ENCODE data around the gene KLHL30. TPM values are rescaled to one million over a fixed set of nuclear protein-coding genes. Genes with fewer than 3 reads are reported as not detected.
A peak's percentile ranks its signal among the peaks of the same experiment; 100 is the strongest.

The KLHL30 gene
- total and polyA plus RNA-seq, 3 experiments from 2014 or later: not detected

- H3K36me3 Mint-ChIP-seq: no peaks in the 10 kb centered on the region
- Histone ChIP-seq H3K27me3 (ENCODE audit: insufficient read depth, low read length, poor library complexity, severe bottlenecking) (no peaks in the 10 kb centered on the region), H3K36me3 (ENCODE audit: insufficient read depth, low read length) (no peaks in the 10 kb centered on the region), H3K9me3 (ENCODE audit: low read length) (no peaks in the 10 kb centered on the region), H3K4me1 (ENCODE audit: insufficient read depth, low read length) (no peaks in the 10 kb centered on the region), H3K4me3 (ENCODE audit: low read length) (no peak overlapping the region), H3K27ac (ENCODE audit: low read depth, low read length) (no peak overlapping the region)
- no peak overlapping the region for H3K4me3 Mint-ChIP-seq
- no peaks in the 10 kb centered on the region for H3K27me3 Mint-ChIP-seq
- DNase-seq: no peak
- H3K9me3 Mint-ChIP-seq: no peaks in the 10 kb centered on the region
- ChIA-PET POLR2A (no interaction called here), CTCF (no interaction called here)
- H3K27ac Mint-ChIP-seq: no peak overlapping the region
- H3K4me1 Mint-ChIP-seq: peaks cover 0 to 16% (median 0%) of the 10 kb centered on the region in 3 donors
Measured at GRCh38 chr2:238106339-238106697, 32.1 kb upstream of the KLHL30 start.

- CTCF ChIA-PET: no interaction called here
- H3K4me1 ChIP-seq (ENCODE audit: insufficient read depth, low read length): no peaks in the 10 kb centered on the region
- no peak overlapping the region for H3K27ac ChIP-seq (ENCODE audit: low read depth, low read length)
- Mint-ChIP-seq H3K27ac (no peak overlapping the region), H3K4me1 (peaks cover 0 to 16% (median 0%) of the 10 kb centered on the region in 3 donors), H3K36me3 (no peaks in the 10 kb centered on the region), H3K27me3 (no peaks in the 10 kb centered on the region), H3K9me3 (peaks cover 0 to 2% (median 1%) of the 10 kb centered on the region in 5 donors), H3K4me3 (no peak overlapping the region)
- POLR2A ChIA-PET: no interaction called here
- H3K9me3 ChIP-seq (ENCODE audit: low read length): no peaks in the 10 kb centered on the region
- H3K27me3 ChIP-seq (ENCODE audit: insufficient read depth, low read length, poor library complexity, severe bottlenecking): no peaks in the 10 kb centered on the region
- DNase-seq: no peak
- no peaks in the 10 kb centered on the region for H3K36me3 ChIP-seq (ENCODE audit: insufficient read depth, low read length)
- H3K4me3 ChIP-seq (ENCODE audit: low read length): no peak overlapping the region
Measured at GRCh38 chr2:238106698-238107524, 31.6 kb upstream of the KLHL30 start.

- ChIA-PET POLR2A (no interaction called here), CTCF (no interaction called here)
- peaks cover 0 to 4% (median under 1%) of the 10 kb centered on the region in 3 donors for H3K36me3 Mint-ChIP-seq
- H3K27ac Mint-ChIP-seq: no peak overlapping the region
- no peak overlapping the region for H3K27ac ChIP-seq (ENCODE audit: low read depth, low read length)
- H3K9me3 ChIP-seq (ENCODE audit: low read length): peaks cover 1% of the 10 kb centered on the region
- peaks cover 3 to 11% (median 9%) of the 10 kb centered on the region in 5 donors for H3K9me3 Mint-ChIP-seq
- no peaks in the 10 kb centered on the region for H3K27me3 ChIP-seq (ENCODE audit: insufficient read depth, low read length, poor library complexity, severe bottlenecking)
- no peak overlapping the region for H3K4me3 Mint-ChIP-seq
- H3K4me1 ChIP-seq (ENCODE audit: insufficient read depth, low read length): no peaks in the 10 kb centered on the region
- H3K27me3 Mint-ChIP-seq: no peaks in the 10 kb centered on the region
- H3K36me3 ChIP-seq (ENCODE audit: insufficient read depth, low read length): no peaks in the 10 kb centered on the region
- H3K4me1 Mint-ChIP-seq: peaks cover 0 to 16% (median 0%) of the 10 kb centered on the region in 3 donors
- H3K4me3 ChIP-seq (ENCODE audit: low read length): no peak overlapping the region
- DNase-seq: no peak
Measured at GRCh38 chr2:238107525-238108422, 30.7 kb upstream of the KLHL30 start.

DNA sequence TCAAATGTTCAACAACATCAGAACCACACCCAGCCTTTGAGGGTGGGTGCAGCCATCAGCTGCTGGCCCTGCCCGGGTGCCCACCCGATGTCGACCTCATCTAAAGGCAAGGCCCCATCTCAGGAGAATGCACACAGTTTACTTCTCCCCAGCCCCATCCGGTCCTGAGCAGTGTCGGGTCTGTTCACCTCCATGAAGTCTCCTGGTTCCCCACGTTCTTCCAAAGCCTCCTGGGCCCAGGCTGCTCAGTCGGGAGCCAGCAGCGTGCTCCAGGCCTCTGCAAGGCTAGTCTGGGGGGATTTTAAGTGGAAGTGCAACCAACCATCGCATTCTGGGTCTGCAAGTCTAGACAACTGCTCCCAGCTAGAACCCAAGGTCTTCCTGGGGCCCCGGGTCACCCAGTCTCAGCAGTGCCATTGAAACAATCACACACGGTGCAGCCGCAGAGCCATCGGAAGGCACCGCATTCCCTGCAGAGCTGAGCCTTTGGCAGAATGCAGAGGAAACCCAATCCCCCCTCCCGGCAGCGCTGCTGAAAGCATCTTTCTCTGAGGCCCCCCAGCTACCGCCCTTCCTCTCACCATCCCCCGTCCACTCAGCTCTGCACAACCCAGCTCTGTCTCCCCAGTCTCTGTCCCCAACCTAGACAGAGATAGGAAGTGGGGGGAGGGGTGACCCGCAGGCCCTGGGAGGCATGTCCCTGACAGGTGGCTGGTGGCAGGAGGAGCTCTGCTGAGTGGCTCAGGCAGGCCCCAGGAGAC, 29.9 kb upstream of the KLHL30 start:
- no peak overlapping the region for H3K27ac Mint-ChIP-seq
- no peak for DNase-seq
- H3K36me3 Mint-ChIP-seq: peaks cover 0 to 10% (median 2%) of the 10 kb centered on the region in 3 donors
- no peaks in the 10 kb centered on the region for H3K27me3 Mint-ChIP-seq
- Histone ChIP-seq H3K27ac (ENCODE audit: low read depth, low read length) (no peak overlapping the region), H3K36me3 (ENCODE audit: insufficient read depth, low read length) (no peaks in the 10 kb centered on the region), H3K27me3 (ENCODE audit: insufficient read depth, low read length, poor library complexity, severe bottlenecking) (no peaks in the 10 kb centered on the region), H3K9me3 (ENCODE audit: low read length) (peaks cover 3% of the 10 kb centered on the region), H3K4me3 (ENCODE audit: low read length) (no peak overlapping the region), H3K4me1 (ENCODE audit: insufficient read depth, low read length) (no peaks in the 10 kb centered on the region)
- H3K9me3 Mint-ChIP-seq: peaks cover 9 to 17% (median 13%) of the 10 kb centered on the region in 5 donors
- ChIA-PET POLR2A (no interaction called here), CTCF (no interaction called here)
- peaks cover 0 to 16% (median 0%) of the 10 kb centered on the region in 3 donors for H3K4me1 Mint-ChIP-seq
- no peak overlapping the region for H3K4me3 Mint-ChIP-seq

GRCh38 chr2:238113611-238114010, 24.9 kb upstream of the KLHL30 start:
- H3K36me3 Mint-ChIP-seq: peaks cover 0 to 10% (median 2%) of the 10 kb centered on the region in 3 donors
- no peak overlapping the region for H3K27ac Mint-ChIP-seq
- peaks cover 4 to 10% of the 10 kb centered on the region in 2 donors for H3K27me3 Mint-ChIP-seq
- Histone ChIP-seq H3K4me1 (ENCODE audit: insufficient read depth, low read length) (no peaks in the 10 kb centered on the region), H3K9me3 (ENCODE audit: low read length) (peaks cover 3% of the 10 kb centered on the region), H3K27ac (ENCODE audit: low read depth, low read length) (no peak overlapping the region), H3K27me3 (ENCODE audit: insufficient read depth, low read length, poor library complexity, severe bottlenecking) (no peaks in the 10 kb centered on the region), H3K4me3 (ENCODE audit: low read length) (no peak overlapping the region), H3K36me3 (ENCODE audit: insufficient read depth, low read length) (no peaks in the 10 kb centered on the region)
- POLR2A ChIA-PET: no interaction called here
- peaks cover 0 to 7% (median 0%) of the 10 kb centered on the region in 3 donors for H3K4me1 Mint-ChIP-seq
- CTCF ChIA-PET: no interaction called here
- H3K9me3 Mint-ChIP-seq: peaks cover 9 to 17% (median 13%) of the 10 kb centered on the region in 5 donors
- DNase-seq: peak in 1 of 5 donors; percentile 28
- no peak overlapping the region for H3K4me3 Mint-ChIP-seq

GRCh38 chr2:238114331-238114841, 24.1 kb upstream of the KLHL30 start:
- Histone ChIP-seq H3K27me3 (ENCODE audit: insufficient read depth, low read length, poor library complexity, severe bottlenecking) (no peaks in the 10 kb centered on the region), H3K27ac (ENCODE audit: low read depth, low read length) (no peak overlapping the region), H3K4me3 (ENCODE audit: low read length) (no peak overlapping the region), H3K36me3 (ENCODE audit: insufficient read depth, low read length) (no peaks in the 10 kb centered on the region), H3K9me3 (ENCODE audit: low read length) (peaks cover 3% of the 10 kb centered on the region), H3K4me1 (ENCODE audit: insufficient read depth, low read length) (no peaks in the 10 kb centered on the region)
- Mint-ChIP-seq H3K36me3 (peaks cover 0 to 10% (median 2%) of the 10 kb centered on the region in 3 donors), H3K4me1 (no peaks in the 10 kb centered on the region), H3K9me3 (peaks cover 9 to 17% (median 13%) of the 10 kb centered on the region in 5 donors), H3K27ac (no peak overlapping the region), H3K4me3 (no peak overlapping the region), H3K27me3 (peaks cover 4 to 10% of the 10 kb centered on the region in 2 donors)
- CTCF ChIA-PET: no interaction called here
- POLR2A ChIA-PET: no interaction called here
- DNase-seq: peak in 1 of 5 donors; percentile 41

DNA sequence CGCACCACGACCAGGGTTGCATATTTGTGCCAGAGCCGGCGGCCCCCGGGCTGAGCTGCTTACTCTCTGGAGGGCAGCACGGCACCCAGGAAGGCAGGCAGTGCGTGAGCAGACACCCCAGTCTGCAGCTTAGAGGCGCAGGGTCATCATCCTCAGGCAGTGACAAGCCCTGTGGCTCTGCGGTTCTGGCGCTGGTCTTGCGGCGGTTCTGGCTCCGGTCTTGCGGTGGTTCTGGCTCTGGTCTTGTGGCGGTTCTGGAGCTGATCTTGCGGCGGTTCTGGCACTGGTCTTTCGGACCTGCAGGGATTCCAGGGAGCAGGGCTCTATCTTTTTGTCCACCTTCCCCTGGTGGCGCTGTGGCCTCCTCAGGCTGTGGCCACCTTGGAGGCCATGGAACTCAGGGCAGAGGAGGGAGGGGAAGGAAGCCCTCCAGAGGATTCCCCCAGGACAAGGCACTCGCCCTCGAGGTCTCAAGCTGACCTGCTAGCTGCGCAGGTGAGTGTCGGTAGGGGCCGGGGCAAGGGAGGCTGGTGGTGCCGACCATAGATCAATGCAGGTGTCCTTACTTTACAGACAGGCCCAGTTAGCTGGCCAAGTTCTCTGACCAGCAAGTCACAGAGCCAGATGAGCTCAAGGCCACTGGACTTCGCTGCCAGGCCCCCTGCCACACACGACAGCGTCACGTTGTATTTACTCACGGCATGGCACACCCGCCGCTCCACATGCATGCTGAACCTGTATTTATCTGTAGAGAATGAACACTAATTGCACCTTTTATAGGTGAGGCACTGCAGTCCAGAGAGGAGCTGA, 23.4 kb upstream of the KLHL30 start:
- peaks cover 4 to 10% of the 10 kb centered on the region in 2 donors for H3K27me3 Mint-ChIP-seq
- no peak overlapping the region for H3K27ac ChIP-seq (ENCODE audit: low read depth, low read length)
- POLR2A ChIA-PET: no interaction called here
- peak in 1 of 5 donors; percentile 26 for DNase-seq
- no peak overlapping the region for H3K27ac Mint-ChIP-seq
- no peak overlapping the region for H3K4me3 ChIP-seq (ENCODE audit: low read length)
- CTCF ChIA-PET: no interaction called here
- H3K4me1 ChIP-seq (ENCODE audit: insufficient read depth, low read length): no peaks in the 10 kb centered on the region
- H3K36me3 Mint-ChIP-seq: peaks cover 0 to 10% (median 2%) of the 10 kb centered on the region in 3 donors
- H3K9me3 ChIP-seq (ENCODE audit: low read length): peaks cover 3% of the 10 kb centered on the region
- H3K36me3 ChIP-seq (ENCODE audit: insufficient read depth, low read length): no peaks in the 10 kb centered on the region
- H3K27me3 ChIP-seq (ENCODE audit: insufficient read depth, low read length, poor library complexity, severe bottlenecking): no peaks in the 10 kb centered on the region
- H3K9me3 Mint-ChIP-seq: peaks cover 9 to 17% (median 13%) of the 10 kb centered on the region in 5 donors
- no peaks in the 10 kb centered on the region for H3K4me1 Mint-ChIP-seq
- no peak overlapping the region for H3K4me3 Mint-ChIP-seq

All from CD8-positive, alpha-beta memory T cell (primary cell).